Endothelial cell of umbilical vein (primary cell): ENCODE measurements around the gene CDH11. TPM values are rescaled to one million over a fixed set of nuclear protein-coding genes. Genes with fewer than 3 reads are reported as not detected.

Experiments used
- BruUV-seq: library from RNA; stranded (reverse); fragments of 400-500 nt; replicated peaks from 2 replicates; lab custom pipeline; 2021; lab: Mats Ljungman, UMichigan
- CTCF ChIA-PET: fragments of 300-600, 350-600 bp; sonication (Branson Sonifier 250); formaldehyde crosslinking; loops from one replicate; lab custom pipeline; 2021; ENCODE audit warnings: antibody characterized with exemption, inconsistent platforms; lab: Charles Lee
- POLR2A ChIA-PET: fragments of 300-600, 350-600 bp; sonication (Branson Sonifier 250); formaldehyde crosslinking; loops from one replicate; lab custom pipeline; 2021; ENCODE audit warnings: antibody characterized with exemption, inconsistent platforms; lab: Charles Lee
- DNase-seq: peaks from one replicate; pipeline ENCODE4 v3.0.0-alpha.2; 2011; ENCODE audit warnings: low read depth, low spot score
- FAIRE-seq: peaks from 2 replicates; lab custom pipeline; 2011; peaks lifted over from hg19 to GRCh38; lab: Jason Lieb, UNC
- H2AFZ ChIP-seq: 2 replicates; pipeline ENCODE4 v1.6.0; 2012; ENCODE audit warnings: low read depth, low read length, control low read depth, inconsistent platforms
- H3K27ac ChIP-seq: 2 replicates; pipeline ENCODE4 v1.5.1; 2011; ENCODE audit warnings: low read depth, mild to moderate bottlenecking, control low read depth, low read length, moderate library complexity; ENCODE audit not compliant: insufficient read depth
- H3K27me3 ChIP-seq, 2 experiments: 2 replicates each; pipeline versions ENCODE4 v1.6.0 to v1.6.1; 2011; ENCODE audit warnings: low read length in 2 of 2, mixed read lengths in 1 of 2; ENCODE audit not compliant: control insufficient read depth in 2 of 2, insufficient read depth in 2 of 2
- H3K36me3 ChIP-seq, 2 experiments: 2 replicates in 1 of 2; 3 replicates in 1 of 2; pipeline ENCODE4 v1.5.1; 2011; ENCODE audit warnings: low read length in 2 of 2, mild to moderate bottlenecking in 1 of 2, moderate library complexity in 1 of 2; ENCODE audit not compliant: control insufficient read depth in 2 of 2, insufficient read depth in 2 of 2; ENCODE audit errors: extremely low read depth in 1 of 2
- H3K4me1 ChIP-seq: 3 replicates; pipeline ENCODE4 v1.5.1; 2011; ENCODE audit warnings: mild to moderate bottlenecking, low read length; ENCODE audit not compliant: control insufficient read depth, insufficient read depth; ENCODE audit errors: extremely low read depth
- H3K4me2 ChIP-seq: 2 replicates; pipeline ENCODE4 v1.6.1; 2011; ENCODE audit warnings: low read length, control low read depth, mixed read lengths; ENCODE audit not compliant: insufficient read depth
- H3K4me3 ChIP-seq, 3 experiments: fragments of 200-600 bp in 1 of 3; sonication (generic), shearing (Covaris generic) in 1 of 3; replicated peaks in 1 of 3; 2 replicates each; pipeline ENCODE4 v1.5.1; 2011 to 2016; ENCODE audit warnings: control low read depth in 3 of 3, low read length in 3 of 3, mild to moderate bottlenecking in 2 of 3, inconsistent platforms in 1 of 3, low read depth in 1 of 3, moderate library complexity in 1 of 3; ENCODE audit not compliant: insufficient read depth in 1 of 3
- H3K79me2 ChIP-seq: 2 replicates; pipeline ENCODE4 v1.6.0; 2012; ENCODE audit warnings: low read length, inconsistent platforms; ENCODE audit not compliant: control insufficient read depth, insufficient read depth
- H3K9ac ChIP-seq: replicated peaks from 2 replicates; pipeline ENCODE3; 2011; ENCODE audit warnings: low read length, control low read depth; ENCODE audit not compliant: insufficient read depth; ENCODE audit errors: extremely low read depth
- H3K9me1 ChIP-seq: replicated peaks from 3 replicates; pipeline ENCODE4 v1.6.0; 2011; ENCODE audit warnings: mild to moderate bottlenecking, low read length; ENCODE audit not compliant: control insufficient read depth, insufficient read depth; ENCODE audit errors: extremely low read depth
- H3K9me3 ChIP-seq: replicated peaks from 2 replicates; pipeline ENCODE4 v1.5.1; 2012; ENCODE audit warnings: low read length, inconsistent platforms; ENCODE audit not compliant: control insufficient read depth, insufficient read depth
- H4K20me1 ChIP-seq: replicated peaks from 2 replicates; pipeline ENCODE3; 2011; ENCODE audit warnings: mild to moderate bottlenecking, low read length; ENCODE audit not compliant: control insufficient read depth, insufficient read depth; ENCODE audit errors: extremely low read depth
- EZH2 ChIP-seq: IDR thresholded peaks from 2 replicates; pipeline ENCODE4 v1.6.1; 2012; ENCODE audit warnings: borderline replicate concordance, low read depth, mild to moderate bottlenecking, moderate library complexity, low read length, inconsistent platforms; ENCODE audit not compliant: severe bottlenecking
- FOS ChIP-seq: IDR thresholded peaks from 2 replicates; pipeline ENCODE4 v1.6.1; 2011; ENCODE audit warnings: mild to moderate bottlenecking, low read length, moderate library complexity, borderline replicate concordance; ENCODE audit not compliant: insufficient read depth
- GATA2 ChIP-seq: IDR thresholded peaks from 2 replicates; pipeline ENCODE4 v1.7.0; 2011; ENCODE audit warnings: low read depth, mild to moderate bottlenecking, moderate library complexity, mixed read lengths, low read length; ENCODE audit not compliant: insufficient read length, insufficient read depth
- JUN ChIP-seq: IDR thresholded peaks from 2 replicates; pipeline ENCODE4 v1.6.1; 2011; ENCODE audit warnings: borderline replicate concordance, low read depth; ENCODE audit not compliant: insufficient read length, insufficient read depth
- MYC ChIP-seq: IDR thresholded peaks from one replicate; pipeline ENCODE4 v1.6.1; 2011; ENCODE audit warnings: mild to moderate bottlenecking, low read depth, low read length
- POLR2A ChIP-seq: IDR thresholded peaks from 2 replicates; pipeline ENCODE4 v1.6.1; 2012; ENCODE audit warnings: low read depth, mild to moderate bottlenecking, control low read depth, low read length
- POLR2AphosphoS5 ChIP-seq: IDR thresholded peaks from 2 replicates; pipeline ENCODE4 v1.6.1; 2012; ENCODE audit warnings: low read depth, mild to moderate bottlenecking, control low read depth, low read length, moderate library complexity; ENCODE audit not compliant: insufficient read depth
- dilution Hi-C: fragments of 300-500 bp; cut with MboI; formaldehyde crosslinking; loops from one replicate; pipeline ENCODE4 v1.15.0; 2019; ENCODE audit warnings: low sequenced_read_pairs; ENCODE audit not compliant: extremely low pct_ligation_motif_present
- intact Hi-C: fragments of 100-400 bp; cut with micrococcal nuclease; formaldehyde crosslinking; loops from one replicate; pipeline ENCODE4 v1.10.0; 2022
- polyA plus RNA-seq, 4 experiments: library from polyadenylated mRNA; depleted of rRNA in 3 of 4; stranded (reverse) in 3 of 4; unstranded in 1 of 4; fragments of >200 nt; gene quantifications; 2 replicates each; pipeline versions ENCODE4 v1.2.1 to v1.2.3, GENCODE V29; 2011 to 2012; ENCODE audit warnings: missing spikeins in 1 of 4
- total RNA-seq: library from RNA; stranded (reverse); gene quantifications from 2 replicates; pipeline ENCODE4 v1.2.3, GENCODE V29; 2021
- TF ChIP-seq, protein P1 (sequence below), 2 donors: IDR thresholded peaks; 1 replicate in 1 of 2; 2 replicates in 1 of 2; pipeline ENCODE4 v1.5.1; 2011; ENCODE audit warnings: low read length in 2 of 2, mild to moderate bottlenecking in 2 of 2, moderate library complexity in 2 of 2, control low read depth in 1 of 2, inconsistent platforms in 1 of 2, low read depth in 1 of 2; ENCODE audit not compliant: insufficient read depth in 1 of 2; ENCODE audit errors: extremely low read depth in 1 of 2
- TF ChIP-seq, protein P2 (sequence below): IDR thresholded peaks from 2 replicates; pipeline ENCODE4 v1.6.1; 2011; ENCODE audit not compliant: insufficient read depth, insufficient read length

The CDH11 gene
- total and polyA plus RNA-seq, 2 donors (not counting 3 experiments of a cell fraction or from before 2014, with no cell fraction given) = 30.4 to 32.7 TPM

DNA sequence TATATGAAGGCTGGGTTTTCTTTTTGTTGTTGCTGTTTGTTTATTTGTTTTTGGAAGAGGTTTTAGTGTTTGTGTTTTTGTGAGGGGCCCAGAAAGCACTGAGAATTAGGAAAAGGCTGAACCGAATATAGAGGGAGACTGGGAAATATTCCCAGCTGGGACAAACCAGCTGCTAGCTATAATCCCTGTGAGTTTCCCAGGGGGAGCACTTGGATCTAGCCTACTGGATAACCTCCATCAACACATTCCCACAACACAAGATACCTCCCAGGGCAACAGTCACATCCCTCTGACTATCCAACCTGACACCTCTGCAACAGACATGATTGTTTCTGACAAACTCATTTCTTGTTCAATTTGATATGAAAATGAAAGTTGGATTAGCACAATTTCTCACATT lies 16.7 kb downstream of the CDH11 start:
- Histone ChIP-seq H3K9ac (no peak overlapping the region), H3K27ac (no peak overlapping the region), H4K20me1 (no peaks in the 10 kb centered on the region), H3K36me3 (no peaks in the 10 kb centered on the region), H3K79me2 (no peaks in the 10 kb centered on the region), H3K4me1 (no peaks in the 10 kb centered on the region), H3K4me3 (no peak overlapping the region), H2AFZ (no peak overlapping the region), H3K9me1 (no peaks in the 10 kb centered on the region), H3K4me2 (no peak overlapping the region), H3K9me3 (no peaks in the 10 kb centered on the region), H3K27me3 (no peaks in the 10 kb centered on the region)
- no peak for FAIRE-seq
- TF ChIP-seq, protein P1, sequence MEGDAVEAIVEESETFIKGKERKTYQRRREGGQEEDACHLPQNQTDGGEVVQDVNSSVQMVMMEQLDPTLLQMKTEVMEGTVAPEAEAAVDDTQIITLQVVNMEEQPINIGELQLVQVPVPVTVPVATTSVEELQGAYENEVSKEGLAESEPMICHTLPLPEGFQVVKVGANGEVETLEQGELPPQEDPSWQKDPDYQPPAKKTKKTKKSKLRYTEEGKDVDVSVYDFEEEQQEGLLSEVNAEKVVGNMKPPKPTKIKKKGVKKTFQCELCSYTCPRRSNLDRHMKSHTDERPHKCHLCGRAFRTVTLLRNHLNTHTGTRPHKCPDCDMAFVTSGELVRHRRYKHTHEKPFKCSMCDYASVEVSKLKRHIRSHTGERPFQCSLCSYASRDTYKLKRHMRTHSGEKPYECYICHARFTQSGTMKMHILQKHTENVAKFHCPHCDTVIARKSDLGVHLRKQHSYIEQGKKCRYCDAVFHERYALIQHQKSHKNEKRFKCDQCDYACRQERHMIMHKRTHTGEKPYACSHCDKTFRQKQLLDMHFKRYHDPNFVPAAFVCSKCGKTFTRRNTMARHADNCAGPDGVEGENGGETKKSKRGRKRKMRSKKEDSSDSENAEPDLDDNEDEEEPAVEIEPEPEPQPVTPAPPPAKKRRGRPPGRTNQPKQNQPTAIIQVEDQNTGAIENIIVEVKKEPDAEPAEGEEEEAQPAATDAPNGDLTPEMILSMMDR (IDR thresholded peaks at IDR 0.05; ENCODE audit: extremely low read depth in 1 of 2, insufficient read depth in 1 of 2, low read depth in 1 of 2, low read length in 2 of 2) = no peak
- TF ChIP-seq JUN (no peak), POLR2AphosphoS5 (no peak), MYC (no peak), EZH2 (no peak), POLR2A (no peak), FOS (no peak), GATA2 (no peak)
- TF ChIP-seq, protein P2, sequence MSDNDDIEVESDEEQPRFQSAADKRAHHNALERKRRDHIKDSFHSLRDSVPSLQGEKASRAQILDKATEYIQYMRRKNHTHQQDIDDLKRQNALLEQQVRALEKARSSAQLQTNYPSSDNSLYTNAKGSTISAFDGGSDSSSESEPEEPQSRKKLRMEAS = no peak
- ChIA-PET POLR2A (no interaction called here), CTCF (no interaction called here)
- DNase-seq = no peak
- BruUV-seq = no TSS peak
- intact Hi-C loops = no loop called here
- dilution Hi-C loops = no loop called here
